Stimulated activated naive CD8-positive, alpha-beta T cell treated with anti-CD3 and anti-CD28 coated beads, Interleukin-15, Interleukin-2, amounts not matched to agents 100 ng/mL and 50 ng/mL, for 24 hours (primary cell): ENCODE measurements around the gene UBXN11.

Experiments used
- H3K27ac Mint-ChIP-seq: one replicate; pipeline ENCODE4 v1.8.0; 2021; ENCODE audit warnings: mild to moderate bottlenecking, mixed read lengths
- H3K27me3 Mint-ChIP-seq: one replicate; pipeline ENCODE4 v1.8.0; 2021; ENCODE audit warnings: mixed read lengths
- H3K36me3 Mint-ChIP-seq: one replicate; pipeline ENCODE4 v1.8.0; 2021; ENCODE audit warnings: low read depth, mixed read lengths
- H3K4me1 Mint-ChIP-seq: one replicate; pipeline ENCODE4 v1.8.0; 2021; ENCODE audit warnings: low read depth, mixed read lengths
- H3K4me3 Mint-ChIP-seq: one replicate; pipeline ENCODE4 v1.8.0; 2021; ENCODE audit warnings: mild to moderate bottlenecking, mixed read lengths
- H3K9me3 Mint-ChIP-seq: one replicate; pipeline ENCODE4 v1.8.0; 2021; ENCODE audit warnings: mixed read lengths

The UBXN11 gene

DNA sequence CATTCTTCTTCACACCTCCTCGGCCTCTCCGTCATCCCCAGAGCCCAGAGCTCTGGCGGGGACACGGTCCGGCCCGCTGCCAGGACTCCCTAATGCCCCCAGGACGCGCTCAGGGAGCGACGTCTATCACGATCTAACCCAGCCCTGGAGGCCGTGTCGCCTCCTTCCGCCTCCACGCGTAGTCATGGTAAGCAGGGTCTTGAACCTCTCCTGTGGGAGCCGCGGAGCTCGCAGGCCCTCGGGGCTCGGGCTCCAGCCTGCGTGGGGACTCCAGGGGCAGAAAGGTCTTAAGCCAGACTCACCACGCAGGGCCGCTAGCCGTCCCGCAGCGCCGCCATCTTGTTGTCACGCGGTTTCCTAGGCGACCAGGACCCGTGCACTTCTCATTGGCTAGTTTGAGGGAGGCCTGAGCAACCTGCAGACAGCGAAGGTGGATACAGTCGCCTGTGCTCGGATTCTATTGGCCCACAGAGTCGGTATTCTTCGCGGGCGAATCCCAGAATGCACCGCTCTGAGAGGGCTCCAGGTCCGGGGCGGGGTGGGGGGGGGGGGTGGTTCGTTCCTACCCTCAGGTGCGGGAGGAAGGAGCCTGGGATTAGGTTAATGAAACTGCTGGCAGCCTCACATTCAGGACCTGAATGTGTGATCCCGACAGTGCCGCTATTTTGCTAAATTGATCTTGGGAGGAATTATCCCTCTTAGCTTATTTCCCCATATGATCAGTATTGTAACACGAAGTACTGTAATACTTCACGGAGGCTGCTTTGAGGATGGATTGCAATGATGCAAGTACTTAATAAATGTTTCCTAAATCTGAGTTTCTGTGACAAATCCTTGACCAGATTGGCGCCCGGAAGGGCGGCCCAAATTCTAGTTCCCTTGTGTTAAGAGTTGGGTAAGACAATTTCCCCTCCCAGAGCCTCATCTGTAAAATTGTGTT lies at the start of gene UBXN11:
Gene UBXN11, minus strand, starts transcription at position 347 of the 940 bp plus-strand sequence. CDS start 3,753 bp downstream, outside the sequence.
- no peaks in the 10 kb centered on the region for H3K9me3 Mint-ChIP-seq
- H3K27me3 Mint-ChIP-seq = no peaks in the 10 kb centered on the region
- peak within 1 kb of the TSS; percentile 95 for H3K27ac Mint-ChIP-seq
- H3K36me3 Mint-ChIP-seq = no peaks in the 10 kb centered on the region
- peaks cover 42% of the 10 kb centered on the region for H3K4me1 Mint-ChIP-seq
- H3K4me3 Mint-ChIP-seq = peak within 1 kb of the TSS; percentile 96

DNA sequence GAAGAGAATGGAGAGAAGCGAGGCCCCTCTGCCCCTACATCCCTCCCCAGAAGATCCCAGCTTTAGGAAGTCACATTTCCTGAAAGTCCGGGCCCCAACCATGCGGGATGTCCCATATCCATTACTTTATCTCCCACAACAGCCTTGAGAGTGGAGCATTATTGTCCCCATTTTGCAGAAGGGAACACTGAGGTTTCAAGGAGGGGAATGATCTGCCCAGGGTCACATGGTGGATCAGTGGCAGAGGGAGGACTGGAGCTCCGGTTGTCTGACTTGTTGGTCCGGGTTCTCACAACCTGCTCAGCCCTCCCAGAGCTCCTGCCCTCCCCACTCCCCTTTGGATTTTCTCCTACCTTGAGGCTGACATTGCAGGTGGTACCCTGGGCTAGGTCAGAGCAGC lies 49.7 kb upstream of the UBXN11 start:
- no peak overlapping the region for H3K4me3 Mint-ChIP-seq
- H3K4me1 Mint-ChIP-seq = peaks cover 26% of the 10 kb centered on the region
- H3K27ac Mint-ChIP-seq = peak overlapping the region; percentile 17
- no peaks in the 10 kb centered on the region for H3K36me3 Mint-ChIP-seq
- H3K27me3 Mint-ChIP-seq = peaks cover 14% of the 10 kb centered on the region
- no peaks in the 10 kb centered on the region for H3K9me3 Mint-ChIP-seq

DNA sequence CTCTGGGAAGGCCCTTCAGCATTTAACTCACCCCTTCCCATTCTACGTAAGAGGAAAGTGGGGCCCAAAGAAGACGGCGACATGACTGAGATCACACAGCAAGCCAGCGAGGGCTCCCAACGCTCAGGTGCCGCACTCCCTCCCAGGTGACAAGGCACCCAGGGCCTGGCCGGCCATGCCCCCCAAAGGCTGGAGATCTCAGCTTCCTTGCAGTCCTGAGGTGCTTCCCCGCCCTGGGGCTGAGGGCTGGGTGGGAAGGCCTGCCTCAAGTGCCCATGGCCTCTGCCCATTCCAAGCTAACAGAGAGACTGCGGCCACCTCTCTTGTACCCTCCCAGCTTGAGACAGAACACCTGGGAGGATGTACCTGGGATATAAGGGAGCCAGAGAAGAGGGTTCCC lies 48.5 kb upstream of the UBXN11 start:
- Mint-ChIP-seq H3K4me3 (no peak overlapping the region), H3K27me3 (peaks cover 8% of the 10 kb centered on the region), H3K4me1 (peaks cover 19% of the 10 kb centered on the region), H3K9me3 (no peaks in the 10 kb centered on the region), H3K36me3 (no peaks in the 10 kb centered on the region), H3K27ac (no peak overlapping the region)

GRCh38 chr1:26353976-26354820 lies 47.8 kb upstream of the UBXN11 start, which contains the start of gene CRYBG2:
CRYBG2 (minus strand) TSS chr1:26354130; CDS start chr1:26346657, 7,473 bp downstream.
- Mint-ChIP-seq H3K4me1 (peaks cover 11% of the 10 kb centered on the region), H3K9me3 (no peaks in the 10 kb centered on the region), H3K4me3 (no peak within 1 kb of the TSS), H3K27ac (no peak within 1 kb of the TSS), H3K36me3 (no peaks in the 10 kb centered on the region), H3K27me3 (peaks cover 5% of the 10 kb centered on the region)

GRCh38 chr1:26353210-26353859 lies 46.9 kb upstream of the UBXN11 start:
- H3K36me3 Mint-ChIP-seq = no peaks in the 10 kb centered on the region
- no peaks in the 10 kb centered on the region for H3K9me3 Mint-ChIP-seq
- peaks cover 3% of the 10 kb centered on the region for H3K4me1 Mint-ChIP-seq
- H3K27ac Mint-ChIP-seq = no peak overlapping the region
- no peaks in the 10 kb centered on the region for H3K27me3 Mint-ChIP-seq
- no peak overlapping the region for H3K4me3 Mint-ChIP-seq

DNA sequence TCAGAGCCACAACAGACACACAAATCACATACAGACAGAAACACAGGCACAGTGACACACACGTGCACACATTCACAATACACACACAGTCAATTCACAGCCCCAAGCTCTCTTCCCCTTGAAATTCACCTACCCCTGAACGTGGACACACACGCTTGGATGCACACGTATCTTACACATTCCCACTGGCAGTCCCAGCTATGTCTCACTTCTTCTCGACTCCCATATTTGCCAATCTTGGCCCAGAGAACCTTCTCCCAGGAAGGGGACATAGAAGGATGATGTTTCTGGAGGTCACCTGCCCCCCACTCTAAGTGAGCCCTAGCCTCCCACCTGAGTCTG lies 45.9 kb upstream of the UBXN11 start:
- H3K27me3 Mint-ChIP-seq = no peaks in the 10 kb centered on the region
- no peak overlapping the region for H3K4me3 Mint-ChIP-seq
- no peak overlapping the region for H3K27ac Mint-ChIP-seq
- H3K9me3 Mint-ChIP-seq = no peaks in the 10 kb centered on the region
- no peaks in the 10 kb centered on the region for H3K36me3 Mint-ChIP-seq
- H3K4me1 Mint-ChIP-seq = peaks cover 3% of the 10 kb centered on the region

- peaks cover 3% of the 10 kb centered on the region for H3K4me1 Mint-ChIP-seq
- no peak overlapping the region for H3K4me3 Mint-ChIP-seq
- H3K9me3 Mint-ChIP-seq = no peaks in the 10 kb centered on the region
- H3K27me3 Mint-ChIP-seq = no peaks in the 10 kb centered on the region
- no peaks in the 10 kb centered on the region for H3K36me3 Mint-ChIP-seq
- H3K27ac Mint-ChIP-seq = no peak overlapping the region
These were observed 45.3 kb upstream of the UBXN11 start for GRCh38 chr1:26351590-26352337.

- Mint-ChIP-seq H3K27me3 (no peaks in the 10 kb centered on the region), H3K9me3 (no peaks in the 10 kb centered on the region), H3K36me3 (no peaks in the 10 kb centered on the region), H3K4me1 (peaks cover 3% of the 10 kb centered on the region), H3K27ac (peak overlapping the region; percentile 58), H3K4me3 (no peak overlapping the region)
These were observed 44.5 kb upstream of the UBXN11 start for GRCh38 chr1:26350701-26351589.

DNA sequence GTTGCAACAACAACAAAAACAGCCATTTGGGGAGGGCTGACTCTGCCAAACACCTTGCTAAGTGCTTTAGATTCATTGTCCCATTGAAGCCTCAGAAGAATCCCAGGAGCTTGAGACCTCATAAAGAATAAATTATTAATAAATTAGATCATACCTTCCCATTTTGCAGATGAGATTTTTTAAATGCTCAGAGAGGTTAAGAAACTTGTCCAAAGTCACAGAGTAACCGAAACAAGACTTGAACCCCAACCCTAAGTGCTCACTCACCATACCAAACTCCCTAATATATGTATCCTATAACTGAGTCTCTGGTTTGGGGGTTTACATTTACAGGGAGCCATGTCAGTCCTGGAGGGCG lies 43.9 kb upstream of the UBXN11 start:
- H3K27me3 Mint-ChIP-seq = no peaks in the 10 kb centered on the region
- H3K9me3 Mint-ChIP-seq = no peaks in the 10 kb centered on the region

GRCh38 chr1:26349877-26350244 lies 43.4 kb upstream of the UBXN11 start:
- H3K4me3 Mint-ChIP-seq = no peak overlapping the region
- H3K27me3 Mint-ChIP-seq = no peaks in the 10 kb centered on the region
- H3K36me3 Mint-ChIP-seq = no peaks in the 10 kb centered on the region
- no peaks in the 10 kb centered on the region for H3K9me3 Mint-ChIP-seq
- no peaks in the 10 kb centered on the region for H3K4me1 Mint-ChIP-seq
- H3K27ac Mint-ChIP-seq = no peak overlapping the region

More for the DNA sequence above, 43.9 kb upstream of the UBXN11 start:
- Mint-ChIP-seq H3K4me1 (no peaks in the 10 kb centered on the region), H3K27ac (no peak overlapping the region), H3K4me3 (no peak overlapping the region), H3K36me3 (no peaks in the 10 kb centered on the region)

GRCh38 chr1:26349188-26349876 lies 42.9 kb upstream of the UBXN11 start:
- Mint-ChIP-seq H3K27me3 (no peaks in the 10 kb centered on the region), H3K9me3 (no peaks in the 10 kb centered on the region), H3K4me3 (no peak overlapping the region), H3K27ac (no peak overlapping the region), H3K36me3 (no peaks in the 10 kb centered on the region), H3K4me1 (no peaks in the 10 kb centered on the region)

DNA sequence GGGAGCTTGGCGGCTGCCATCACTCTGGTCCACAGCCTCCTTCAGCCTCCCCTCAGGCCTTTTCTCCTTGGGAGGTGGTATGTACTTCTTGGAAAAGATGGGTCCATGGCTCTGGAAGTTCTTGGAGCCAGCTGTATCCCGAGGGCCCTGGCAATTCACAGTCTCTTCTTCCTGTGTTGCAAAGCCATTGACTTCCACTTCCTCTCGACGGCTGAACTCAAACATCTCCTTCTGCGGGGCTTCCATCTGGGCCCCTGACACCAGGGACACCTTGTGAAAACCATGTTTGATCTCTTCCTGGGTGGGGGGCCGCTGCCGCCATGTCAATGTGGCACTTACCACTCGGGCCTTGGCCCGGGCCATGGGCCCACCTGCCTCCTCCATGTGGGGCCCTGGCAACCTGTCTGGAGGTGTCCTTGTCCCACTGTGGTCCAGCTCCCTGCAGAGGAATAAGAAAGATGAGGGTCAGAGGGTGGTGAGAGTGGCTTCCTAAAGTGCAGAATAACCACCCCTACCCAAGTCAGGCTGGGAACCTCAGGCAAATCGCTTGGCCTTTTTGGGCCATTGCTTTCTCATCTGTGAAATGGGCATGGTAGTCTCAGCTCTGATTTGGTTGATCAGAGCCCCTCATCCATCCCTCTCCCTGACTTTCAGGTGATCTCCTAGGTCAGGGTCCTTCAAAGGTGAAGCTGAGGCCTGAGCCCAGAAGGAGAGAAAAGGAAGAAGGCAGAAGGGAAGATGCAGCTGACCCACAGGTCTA lies 40.0 kb upstream of the UBXN11 start:
- no peak overlapping the region for H3K27ac Mint-ChIP-seq
- no peaks in the 10 kb centered on the region for H3K9me3 Mint-ChIP-seq
- no peaks in the 10 kb centered on the region for H3K27me3 Mint-ChIP-seq

DNA sequence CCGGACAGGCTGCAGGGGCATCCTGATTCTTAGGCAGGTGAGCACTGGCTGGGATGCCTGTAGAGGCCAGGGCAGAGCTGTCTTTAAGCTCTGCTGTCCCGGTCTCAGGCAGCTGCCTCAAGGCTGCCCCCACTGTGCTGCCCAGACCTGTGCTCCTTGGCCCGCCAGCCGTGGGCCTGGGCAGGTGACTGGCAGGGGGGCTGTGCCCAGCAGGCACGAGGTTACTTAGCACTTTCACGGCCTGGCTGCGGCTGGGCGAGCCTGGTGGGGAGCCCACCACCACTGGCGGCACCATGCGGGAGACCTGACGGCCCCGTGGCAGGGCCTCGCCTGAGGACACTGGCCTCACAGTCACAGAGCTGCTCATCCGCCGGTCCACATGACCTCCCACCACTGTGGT lies 39.3 kb upstream of the UBXN11 start:
- Mint-ChIP-seq H3K27ac (no peak overlapping the region), H3K9me3 (no peaks in the 10 kb centered on the region), H3K27me3 (no peaks in the 10 kb centered on the region), H3K4me3 (no peak overlapping the region), H3K4me1 (no peaks in the 10 kb centered on the region), H3K36me3 (no peaks in the 10 kb centered on the region)

More for the DNA sequence above, 40.0 kb upstream of the UBXN11 start:
- Mint-ChIP-seq H3K4me3 (no peak overlapping the region), H3K36me3 (no peaks in the 10 kb centered on the region), H3K4me1 (no peaks in the 10 kb centered on the region)
